GM19240 (cell line): ENCODE results near the gene EPAS1.

Source experiments
- DNase-seq: peaks from one replicate; pipeline ENCODE4 v3.0.0; 2011; ENCODE audit warnings: low spot score; ENCODE audit not compliant: insufficient read length

Gene EPAS1

DNA sequence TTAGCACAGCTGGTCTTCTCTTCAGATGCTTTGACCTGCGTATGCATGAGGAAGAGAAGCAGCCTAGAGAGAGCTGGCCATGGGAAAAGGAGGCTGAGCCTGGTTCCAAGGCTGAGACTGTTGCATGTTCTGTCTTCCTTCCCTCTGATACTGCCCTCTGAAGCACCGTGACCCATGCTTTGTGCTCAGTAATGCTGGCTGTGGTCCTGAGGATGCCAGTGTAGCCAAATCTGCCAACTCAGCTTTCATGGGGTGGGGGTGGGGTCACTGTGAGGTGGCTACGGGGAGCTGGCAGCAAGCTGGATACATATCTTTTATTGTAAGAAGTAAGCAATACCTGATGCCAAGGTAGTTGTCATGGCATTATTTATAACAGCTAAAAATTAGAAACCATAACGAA is 41.5 kb downstream of the EPAS1 start:
- DNase-seq = no peak

DNA sequence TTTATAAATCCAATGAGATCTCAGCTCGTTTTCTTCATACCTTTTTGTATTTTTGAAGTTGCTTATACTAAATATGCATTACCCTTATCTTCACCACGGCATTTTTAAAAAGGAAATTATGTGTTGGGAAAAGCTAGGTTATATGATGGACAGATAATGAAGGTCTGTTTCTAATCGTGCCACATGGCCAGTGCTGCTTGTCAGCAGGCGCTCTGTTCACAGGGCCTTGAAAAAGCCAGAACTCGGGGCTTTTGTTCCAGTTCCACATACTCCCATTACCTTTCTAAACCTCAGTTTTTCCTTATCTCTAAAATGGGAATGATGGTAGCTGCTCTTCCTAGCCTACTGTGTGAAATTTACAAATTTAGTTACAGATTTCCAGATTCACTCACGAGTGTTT is 42.0 kb downstream of the EPAS1 start:
- no peak for DNase-seq

DNA sequence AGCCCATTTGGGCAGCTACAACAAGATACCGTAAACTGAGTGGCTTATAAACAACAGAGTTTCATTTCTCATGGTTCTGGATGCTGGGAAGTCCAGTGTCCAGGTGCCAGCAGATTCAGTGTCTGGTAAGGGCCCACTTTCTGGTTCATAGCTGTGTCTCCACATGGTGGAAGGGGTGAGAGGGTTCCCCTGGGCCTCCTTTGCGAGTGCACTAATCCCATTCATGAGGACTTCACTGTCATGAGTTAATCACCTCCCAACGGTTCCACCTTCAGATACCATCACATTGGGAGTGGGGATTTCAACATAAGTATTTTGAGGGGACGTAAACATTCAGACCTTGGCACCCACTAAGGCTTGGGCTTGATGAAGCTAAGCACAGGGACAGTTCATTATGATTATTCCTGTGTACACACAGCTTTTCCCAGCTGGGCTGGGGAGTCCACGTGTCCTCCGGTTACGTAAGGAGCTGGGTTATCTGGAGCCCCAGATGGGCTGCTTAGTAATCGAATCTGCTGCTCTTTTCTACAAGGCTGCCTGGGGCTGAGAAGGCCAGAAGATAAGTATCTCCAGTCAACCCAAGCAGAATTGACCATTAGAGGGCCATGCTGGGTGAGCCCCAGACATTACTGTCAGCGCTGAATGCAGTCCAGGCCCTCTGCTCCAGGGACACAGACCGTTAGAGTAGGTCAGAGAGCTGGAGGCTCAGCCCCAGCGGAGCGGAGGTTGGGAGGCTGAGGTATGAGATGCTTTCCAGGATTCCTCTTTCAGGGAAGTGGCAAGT is 42.7 kb downstream of the EPAS1 start:
- DNase-seq = no peak

DNA sequence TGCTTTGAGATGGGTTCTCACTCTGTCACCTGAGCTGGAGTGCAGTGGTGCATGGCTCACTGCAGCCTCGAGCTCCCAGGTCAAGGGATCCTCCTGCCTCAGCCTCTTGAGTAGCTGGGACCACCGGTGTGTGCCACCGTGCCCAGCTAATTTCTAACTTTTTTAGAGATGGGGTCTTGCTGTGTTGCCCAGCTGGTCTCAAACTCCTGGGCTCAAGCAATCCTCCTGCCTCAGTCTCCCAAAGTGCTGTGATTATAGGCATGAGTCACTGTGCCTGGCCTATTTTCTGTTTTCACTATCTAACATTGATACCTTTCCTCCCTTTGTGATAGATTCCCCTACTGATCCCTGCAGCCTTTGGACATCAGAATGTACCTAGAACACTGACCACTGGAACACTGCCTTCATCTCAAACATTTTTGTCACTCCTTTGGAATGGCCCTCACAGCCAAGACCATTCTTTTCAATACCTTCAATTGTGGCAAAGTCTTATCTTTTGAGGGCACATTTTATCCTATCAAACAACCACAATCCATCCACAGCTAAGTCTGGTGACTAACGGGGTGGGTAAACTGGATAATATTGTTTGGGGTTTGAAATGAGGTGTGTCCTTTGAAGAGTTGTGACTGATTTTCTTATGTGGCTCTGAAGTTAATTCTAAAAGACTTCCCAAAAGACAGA is 43.7 kb downstream of the EPAS1 start:
- DNase-seq = no peak

DNA sequence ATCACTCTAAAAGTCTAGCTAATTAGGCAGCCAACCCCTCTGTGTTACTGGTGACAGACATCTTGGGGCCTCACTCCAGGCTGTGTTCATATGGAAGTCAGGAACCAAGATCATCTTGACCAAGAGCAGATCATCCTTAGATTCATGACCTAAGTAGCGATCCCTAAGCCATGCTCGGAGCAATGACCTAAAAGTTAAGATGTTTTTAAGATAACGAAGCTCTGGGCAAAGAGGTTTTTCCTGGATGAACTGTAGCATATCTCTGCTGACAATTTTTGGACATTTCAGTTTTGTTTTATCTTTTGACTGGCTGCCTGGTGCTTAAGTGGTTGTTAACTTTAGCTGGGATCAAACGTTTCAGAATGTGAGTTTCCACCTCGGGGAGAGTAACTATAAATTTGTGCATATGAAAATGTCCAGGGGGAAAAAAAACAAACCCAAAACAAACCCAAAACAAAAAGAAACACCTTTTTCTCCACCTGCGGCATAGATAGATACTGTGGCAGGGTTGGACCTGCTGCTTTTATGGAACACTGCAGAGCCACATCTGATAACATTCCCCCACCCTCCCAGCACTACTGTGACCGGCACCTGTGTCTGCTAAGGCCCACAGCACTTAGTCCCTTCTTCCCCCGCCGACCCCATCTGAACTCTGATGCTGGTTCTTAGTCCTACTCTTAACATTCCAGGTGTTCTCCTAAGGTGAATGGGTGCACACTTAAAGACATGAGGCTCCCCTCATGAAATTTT is 45.5 kb downstream of the EPAS1 start:
- DNase-seq = no peak

DNA sequence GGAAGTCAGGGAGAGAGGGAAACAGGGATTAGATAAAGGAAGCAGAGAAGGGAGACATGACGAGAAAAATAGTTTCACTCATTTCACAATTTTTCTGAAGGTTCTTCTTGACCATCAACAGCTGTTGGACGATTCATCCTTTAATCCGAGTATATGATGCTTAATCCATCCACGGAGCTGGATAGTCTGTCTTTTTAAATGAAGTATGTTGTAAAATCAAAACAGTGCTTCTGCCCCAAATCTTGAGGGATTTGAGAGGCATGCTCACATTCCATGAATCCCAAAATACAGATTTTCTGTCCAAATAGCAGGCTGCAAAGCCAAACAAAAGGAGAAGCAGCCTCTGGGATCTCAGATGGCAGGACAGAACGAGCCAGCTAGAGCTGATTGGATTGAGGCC is 47.5 kb downstream of the EPAS1 start:
- no peak for DNase-seq

DNA sequence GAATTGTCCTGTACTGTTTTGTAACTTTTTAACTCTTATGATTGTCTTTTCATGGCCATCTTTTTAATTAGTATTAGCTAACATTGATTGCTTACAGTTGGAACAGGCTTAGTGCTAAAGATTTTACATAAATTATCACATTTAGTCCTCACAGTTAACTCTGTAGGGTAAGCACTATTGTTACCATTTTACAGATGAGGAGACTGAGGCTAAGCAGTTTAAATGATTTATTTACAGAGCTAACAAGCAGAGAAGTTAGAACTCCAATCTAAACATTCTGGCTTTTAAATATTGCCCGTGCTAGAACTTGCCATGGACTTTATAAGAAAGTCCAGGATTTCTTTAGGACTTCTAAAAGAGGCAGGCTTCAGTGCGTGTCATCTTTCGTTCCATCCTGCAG is 48.6 kb downstream of the EPAS1 start:
- no peak for DNase-seq

DNA sequence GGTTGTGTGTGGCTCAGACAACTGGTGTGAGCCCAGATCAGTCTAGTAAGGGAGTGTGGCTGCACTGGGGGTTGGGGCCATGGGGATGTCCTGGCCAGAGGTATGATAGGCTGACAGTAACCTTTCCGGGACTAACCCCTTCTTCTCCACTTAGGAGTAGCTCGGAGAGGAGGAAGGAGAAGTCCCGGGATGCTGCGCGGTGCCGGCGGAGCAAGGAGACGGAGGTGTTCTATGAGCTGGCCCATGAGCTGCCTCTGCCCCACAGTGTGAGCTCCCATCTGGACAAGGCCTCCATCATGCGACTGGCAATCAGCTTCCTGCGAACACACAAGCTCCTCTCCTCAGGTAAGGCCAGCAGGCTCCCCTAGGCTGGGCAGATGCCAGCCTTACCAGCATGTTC is 49.5 kb downstream of the EPAS1 start:
- DNase-seq = no peak

DNA sequence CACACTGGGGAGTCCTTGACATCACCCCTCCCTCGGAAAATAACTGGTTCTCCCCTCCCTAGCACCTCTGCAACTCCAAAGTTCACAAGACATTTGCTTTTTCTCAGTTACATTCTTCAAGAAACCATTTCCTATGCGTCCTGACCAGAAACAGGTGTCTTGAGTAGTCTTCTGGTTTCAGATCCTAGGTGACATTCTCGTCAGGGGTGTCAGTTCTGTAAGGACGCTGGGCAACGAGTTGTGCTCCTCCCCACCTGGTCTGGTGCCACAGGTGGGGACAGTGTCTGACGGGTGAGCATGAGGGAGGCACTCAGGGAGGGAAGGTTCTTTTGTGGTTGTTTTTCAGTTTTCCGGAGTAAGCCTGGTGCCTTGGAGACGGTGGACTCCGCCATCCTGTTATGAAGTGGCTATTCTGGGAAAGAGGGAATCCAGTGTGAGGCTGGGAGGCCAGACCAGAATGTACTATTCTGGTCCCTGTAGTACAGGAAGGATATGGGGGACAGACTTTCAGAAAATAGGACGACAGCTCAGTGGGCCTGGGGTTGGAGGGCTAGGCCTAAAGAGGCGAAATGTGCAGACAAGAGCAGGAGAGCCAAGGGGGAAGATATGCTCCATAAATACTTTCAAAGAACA is 50.6 kb downstream of the EPAS1 start:
- no peak for DNase-seq

DNA sequence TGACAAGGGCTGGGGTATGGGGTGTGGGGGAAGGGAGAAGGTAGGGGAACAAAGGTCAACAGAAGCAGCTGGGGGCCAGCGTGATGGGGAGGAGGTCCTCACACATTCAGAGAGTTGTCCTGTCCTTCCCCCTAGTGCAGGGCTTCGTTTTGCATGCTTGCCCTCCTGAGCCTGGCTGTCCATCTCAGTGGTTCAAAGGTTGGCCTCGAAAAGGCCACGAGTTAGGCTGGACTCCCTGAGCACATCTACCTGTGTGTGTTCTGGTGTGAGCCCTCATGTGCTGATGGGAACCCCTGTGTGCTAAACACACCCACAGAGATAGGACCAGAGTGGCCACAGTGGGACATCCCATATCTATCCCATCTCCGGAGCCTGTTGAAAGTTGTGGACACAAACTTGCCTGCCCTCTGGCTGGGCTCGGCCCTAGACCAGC is 51.9 kb downstream of the EPAS1 start:
- no peak for DNase-seq

DNA sequence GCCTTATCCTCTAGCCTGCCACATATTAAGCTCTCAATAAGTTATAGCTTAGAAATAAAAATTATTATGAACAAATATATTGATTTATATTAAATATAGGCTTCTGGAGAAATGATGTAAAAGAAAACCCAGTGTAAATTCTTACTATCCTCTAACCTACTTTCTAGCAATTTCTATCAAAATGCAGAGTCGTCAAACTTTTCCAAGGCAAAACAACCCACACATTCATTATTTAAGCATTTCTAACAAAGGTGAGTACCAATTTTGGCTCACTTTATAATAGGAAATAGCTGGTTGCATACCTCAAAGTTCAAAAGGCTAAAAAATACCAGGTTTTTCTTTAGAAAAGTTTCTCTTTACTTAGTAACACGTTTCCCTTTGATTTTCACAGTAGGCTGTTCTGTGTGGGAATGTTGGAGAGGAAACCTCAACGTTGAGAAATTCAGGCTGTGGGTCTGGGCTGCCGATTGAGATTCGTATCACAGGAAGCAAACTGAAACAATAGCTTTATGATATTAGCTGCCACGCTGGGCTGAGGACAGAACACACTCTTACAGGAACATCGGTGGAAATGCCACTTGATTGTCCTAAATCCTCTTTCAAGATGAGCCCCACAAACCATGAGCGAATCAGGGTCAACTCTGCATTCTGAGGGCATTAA is 53.0 kb downstream of the EPAS1 start:
- DNase-seq = no peak

DNA sequence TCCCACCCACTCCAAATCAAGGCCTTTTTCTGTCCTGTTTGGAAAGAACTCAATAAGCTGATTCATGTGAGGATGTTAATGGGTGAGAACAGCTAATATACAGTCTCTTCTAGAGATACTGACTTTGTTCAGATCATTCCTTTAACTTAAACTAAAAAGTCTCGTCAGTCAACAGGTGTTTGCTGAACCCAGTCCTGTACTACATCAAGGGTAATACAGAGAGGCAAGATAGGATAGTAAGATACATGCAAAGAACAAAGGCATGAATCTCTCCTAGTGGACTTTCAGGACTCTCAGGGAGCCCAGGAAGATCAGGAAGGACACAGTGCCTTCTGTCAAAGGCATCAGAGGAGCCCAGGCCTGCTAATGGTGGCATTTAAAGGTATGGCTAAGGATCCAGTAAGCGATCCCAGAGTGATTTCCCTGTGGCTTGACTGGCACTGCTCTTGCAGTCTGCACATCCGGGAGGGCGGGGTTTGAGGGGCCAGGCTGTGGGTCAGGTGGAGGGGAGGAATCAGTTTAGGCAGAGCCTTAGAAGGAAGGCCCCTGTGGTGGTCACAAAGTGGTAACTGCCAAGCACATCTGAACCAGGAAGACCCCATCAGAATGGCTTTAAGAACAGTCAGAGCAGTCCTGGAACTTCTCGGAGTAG is 54.0 kb downstream of the EPAS1 start:
- no peak for DNase-seq

DNA sequence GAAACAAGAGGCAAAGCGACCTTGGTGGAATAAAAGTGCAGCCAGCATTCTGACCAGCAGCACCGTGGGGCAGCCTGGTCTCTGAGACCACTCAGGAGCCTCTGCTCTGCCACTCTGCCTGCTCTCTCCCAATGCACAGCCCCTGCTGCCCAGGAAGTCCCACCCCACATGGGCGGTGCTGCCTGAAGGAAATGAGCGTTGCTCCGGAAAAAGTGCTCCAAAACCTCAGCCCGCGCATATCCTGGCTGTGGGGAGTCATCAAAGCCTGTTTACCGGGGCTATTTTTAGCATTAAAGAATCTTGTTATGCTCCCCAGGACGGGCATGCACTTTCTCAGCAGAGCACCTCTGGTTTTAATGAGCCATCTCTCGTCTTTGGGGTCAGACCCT is 54.5 kb downstream of the EPAS1 start:
- no peak for DNase-seq

DNA sequence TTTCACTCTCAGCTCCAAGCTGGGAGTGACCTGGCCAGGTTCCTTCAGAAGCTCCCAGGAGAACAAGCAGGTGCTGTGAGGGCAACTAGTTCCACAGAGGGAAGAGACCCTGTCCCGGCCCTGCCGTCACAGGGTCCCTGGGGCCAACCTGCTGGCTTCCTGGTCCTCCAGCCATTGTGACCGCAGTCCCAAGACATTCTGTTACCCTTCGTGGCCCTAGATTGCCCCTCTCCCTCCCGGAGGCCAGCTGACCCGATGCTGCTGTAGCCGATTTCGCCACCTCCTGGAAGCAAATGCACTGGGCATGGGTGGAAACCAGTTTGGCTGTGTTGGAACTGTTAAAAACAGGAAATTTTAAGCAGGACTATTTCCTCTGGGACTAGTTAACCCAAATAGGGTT is 55.4 kb downstream of the EPAS1 start:
- no peak for DNase-seq

DNA sequence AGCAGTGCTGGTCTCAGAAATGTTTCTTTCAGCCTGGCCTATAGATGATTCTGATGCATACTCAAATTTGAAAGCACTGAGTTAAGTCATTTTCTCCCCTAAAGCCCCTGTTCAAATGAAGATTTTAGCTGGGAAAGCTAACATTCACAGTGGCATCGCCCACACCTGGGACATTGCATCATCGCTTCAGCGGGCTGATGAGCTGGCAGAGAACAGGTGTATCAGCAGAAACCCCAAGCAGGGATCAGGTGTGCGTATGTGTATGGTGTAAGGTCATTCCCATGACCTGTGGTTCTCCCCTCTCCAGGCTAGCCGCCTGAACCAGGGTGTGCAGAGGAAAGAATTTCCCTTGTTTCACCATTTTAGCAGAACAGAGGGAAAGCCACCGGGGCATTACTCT is 56.3 kb downstream of the EPAS1 start:
- no peak for DNase-seq

DNA sequence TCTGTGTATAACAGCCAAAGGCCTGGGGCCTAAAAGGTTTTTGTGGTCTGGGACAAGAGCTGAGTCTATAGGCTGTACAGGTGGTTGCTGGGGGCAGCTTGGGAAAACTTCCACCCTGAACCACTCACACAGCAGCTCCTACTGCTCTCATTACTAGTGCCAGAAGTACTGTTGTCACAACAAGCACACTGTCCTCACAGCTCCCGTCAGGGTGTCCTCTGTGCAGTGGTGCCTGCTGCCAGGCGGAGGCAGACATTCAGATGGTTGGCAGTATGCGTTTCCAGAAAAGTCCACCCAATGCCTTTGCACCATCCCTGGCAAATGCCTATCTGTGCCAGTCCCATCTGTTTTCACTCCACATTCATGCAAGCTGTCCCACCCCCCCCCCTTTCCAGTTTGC is 58.5 kb downstream of the EPAS1 start:
- no peak for DNase-seq

DNA sequence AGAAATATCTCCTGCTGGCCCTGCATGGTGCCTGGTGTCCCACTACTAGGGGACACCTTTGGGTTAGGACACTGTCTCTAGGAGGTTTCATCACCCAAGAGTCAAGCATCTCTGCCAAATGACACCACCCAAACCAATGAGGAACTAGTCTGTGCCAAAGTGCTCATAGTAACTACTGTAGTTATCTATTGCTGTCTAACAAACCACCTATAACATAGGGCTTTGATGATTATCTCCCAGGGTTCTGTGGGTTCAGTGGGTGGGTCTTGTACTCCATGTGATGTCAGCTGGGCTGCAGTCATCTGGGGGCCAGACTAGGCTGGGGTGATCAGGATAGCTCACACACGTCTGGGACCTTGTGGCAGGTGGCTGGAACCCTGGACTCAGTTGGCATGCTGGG is 59.8 kb downstream of the EPAS1 start:
- DNase-seq = no peak

DNA sequence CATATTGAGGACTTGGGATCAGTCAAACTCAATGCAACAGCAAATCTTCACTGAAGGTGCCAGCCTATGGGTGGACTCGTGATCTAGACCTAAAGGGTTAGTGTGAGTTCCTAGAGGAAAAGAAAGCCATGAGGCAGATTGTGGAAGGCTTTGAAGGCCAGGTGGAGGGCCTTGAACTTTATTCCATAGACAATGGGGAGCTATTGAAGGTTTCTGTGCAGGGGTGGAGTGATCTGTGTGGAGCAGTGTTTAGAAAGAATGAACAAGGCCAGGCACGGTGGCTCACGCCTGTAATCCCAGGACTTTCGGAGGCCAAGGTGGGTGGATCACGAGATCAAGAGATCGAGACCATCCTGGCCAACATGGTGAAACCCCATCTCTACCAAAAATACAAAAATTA is 61.5 kb downstream of the EPAS1 start:
- DNase-seq = no peak

DNA sequence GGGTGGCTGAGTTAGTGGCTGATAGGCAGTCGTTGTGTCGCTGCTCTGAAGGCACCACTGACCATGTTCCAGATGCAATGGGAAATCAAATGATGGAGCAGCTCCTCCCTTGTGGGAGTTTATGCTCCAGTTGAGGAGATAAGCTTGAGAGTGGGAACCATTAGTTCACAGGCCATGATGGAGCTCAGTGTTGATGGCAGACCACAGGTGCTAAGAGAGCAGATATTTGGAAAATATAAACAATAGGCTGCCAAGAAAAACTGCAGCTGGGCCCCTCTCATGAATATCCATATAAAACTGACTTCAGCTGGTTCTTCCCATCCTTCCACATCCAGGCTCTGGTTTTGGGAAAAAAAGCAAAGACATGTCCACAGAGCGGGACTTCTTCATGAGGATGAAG is 63.1 kb downstream of the EPAS1 start:
- DNase-seq = no peak

DNA sequence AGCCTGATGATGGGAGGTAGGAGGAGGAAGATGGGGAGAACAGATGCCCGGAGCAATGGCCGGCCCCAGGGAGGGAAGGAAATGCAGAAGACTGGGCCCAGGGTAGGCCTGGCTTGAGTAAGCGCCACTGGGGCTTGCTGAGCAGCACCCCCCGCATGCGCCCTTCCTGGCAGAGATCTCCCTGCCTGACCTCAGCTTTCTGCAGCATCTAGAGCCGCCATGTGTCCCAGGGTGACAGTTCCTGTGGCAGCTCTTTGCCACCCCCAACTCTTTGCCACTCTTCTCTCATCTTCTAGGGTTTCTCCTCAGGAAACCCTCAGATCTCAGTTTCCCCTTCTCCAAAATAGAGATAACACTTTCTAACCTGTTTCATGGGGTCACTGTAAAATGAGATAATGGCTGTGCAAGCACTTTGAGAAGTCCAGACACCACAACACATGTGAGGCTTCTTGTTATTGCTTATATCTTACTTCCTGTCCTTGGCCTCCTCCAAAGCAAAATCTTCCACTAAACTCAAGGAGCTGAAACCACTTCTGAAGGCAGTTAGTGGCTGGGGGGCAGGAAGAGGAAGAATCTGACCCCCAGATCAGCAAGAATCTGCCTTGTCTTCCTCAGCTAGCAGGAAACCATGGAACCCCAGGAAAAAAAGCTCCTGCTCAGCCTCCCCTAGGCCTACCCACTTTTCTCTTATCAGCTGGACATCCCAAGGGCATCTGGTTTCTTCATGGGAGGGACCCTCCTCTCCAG is 64.9 kb downstream of the EPAS1 start:
- no peak for DNase-seq
